Measurements from ENCODE around the gene SYTL3. TPM values are rescaled to one million over a fixed set of nuclear protein-coding genes. Genes with fewer than 3 reads are reported as not detected.

SYTL3 gene
- total and polyA plus RNA-seq, 9 of the 15 experiments (the other 6 are each of a cell fraction or from before 2014, with no cell fraction given): 0.04 to 0.46 (median 0.17) TPM; not detected in 1

DNA sequence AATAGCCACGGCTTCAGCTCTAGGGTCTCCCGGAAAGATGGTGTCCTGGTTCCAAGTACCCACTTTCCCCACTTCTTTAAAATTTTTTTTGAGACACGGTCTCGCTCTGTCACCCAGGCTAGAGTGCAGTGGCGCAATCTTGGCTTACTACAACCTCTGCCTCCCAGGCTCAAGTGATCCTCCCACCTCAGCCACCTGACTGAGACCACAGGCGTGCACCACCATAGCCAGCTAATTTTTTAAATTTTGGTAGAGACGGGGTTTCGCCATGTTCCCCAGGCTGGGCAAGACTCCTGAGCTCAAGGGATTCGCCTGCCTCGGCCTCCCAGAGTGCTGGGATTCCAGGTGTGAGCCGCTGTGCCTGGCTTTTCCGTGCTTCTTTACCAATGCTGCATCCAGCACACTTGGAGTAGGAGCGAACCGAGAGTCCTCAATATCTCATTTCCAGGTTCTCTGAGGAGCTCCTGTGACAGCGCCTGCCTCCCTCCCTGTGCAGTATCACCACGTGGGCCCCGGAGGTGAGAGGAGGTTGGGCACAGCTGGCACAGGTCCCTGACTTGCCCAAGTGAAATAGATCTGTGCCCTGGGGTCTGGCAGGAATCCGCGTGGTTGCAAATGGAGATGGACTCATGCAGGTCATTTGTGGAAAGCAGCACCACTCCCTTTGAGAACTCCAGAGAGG, 132.0 kb downstream of the SYTL3 start:
- WGBS (ENCODE audit: insufficient coverage, low coverage, missing lambda C conversion rate): 93% methylated on average over 19 of the region's 19 CpGs

More for the DNA sequence above, 132.0 kb downstream of the SYTL3 start:
- TF ChIP-seq, protein P1, sequence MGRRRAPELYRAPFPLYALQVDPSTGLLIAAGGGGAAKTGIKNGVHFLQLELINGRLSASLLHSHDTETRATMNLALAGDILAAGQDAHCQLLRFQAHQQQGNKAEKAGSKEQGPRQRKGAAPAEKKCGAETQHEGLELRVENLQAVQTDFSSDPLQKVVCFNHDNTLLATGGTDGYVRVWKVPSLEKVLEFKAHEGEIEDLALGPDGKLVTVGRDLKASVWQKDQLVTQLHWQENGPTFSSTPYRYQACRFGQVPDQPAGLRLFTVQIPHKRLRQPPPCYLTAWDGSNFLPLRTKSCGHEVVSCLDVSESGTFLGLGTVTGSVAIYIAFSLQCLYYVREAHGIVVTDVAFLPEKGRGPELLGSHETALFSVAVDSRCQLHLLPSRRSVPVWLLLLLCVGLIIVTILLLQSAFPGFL (CRISPR knock-in tag; IDR thresholded peaks at IDR 0.05): no peak
- TF ChIP-seq, protein P2, sequence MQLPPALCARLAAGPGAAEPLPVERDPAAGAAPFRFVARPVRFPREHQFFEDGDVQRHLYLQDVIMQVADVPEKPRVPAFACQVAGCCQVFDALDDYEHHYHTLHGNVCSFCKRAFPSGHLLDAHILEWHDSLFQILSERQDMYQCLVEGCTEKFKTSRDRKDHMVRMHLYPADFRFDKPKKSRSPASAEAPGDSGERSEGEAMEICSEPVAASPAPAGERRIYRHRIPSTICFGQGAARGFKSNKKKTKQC (CRISPR knock-in tag; IDR thresholded peaks at IDR 0.05): no peak
- no peak for TF ChIP-seq ETV1 (tag; conservative IDR thresholded peaks at IDR 0.05; ENCODE audit: low read depth)
- TF ChIP-seq POLR2G (IDR thresholded peaks at IDR 0.05; ENCODE audit: low read depth, low read length): 0 out of 2 replicates have a peak, but pooled peaks have one; percentile 6
- peaks cover 92% of the 10 kb centered on the region for H3K36me3 ChIP-seq (ENCODE audit: control insufficient read depth, insufficient read depth, low read length)
- peaks cover 3% of the 10 kb centered on the region for H4K20me1 ChIP-seq (replicated peaks; ENCODE audit: control insufficient read depth, insufficient read depth, low read length)
- POLR2A ChIA-PET: interaction anchor here (0.5 to 1.6 kb wide), 3 partner anchors 7 to 41 kb away, joined by 3 to 4 read pairs (median 3); no protein-coding TSS in a partner anchor
- no peak overlapping the region for H3K4me2 ChIP-seq (ENCODE audit: insufficient read depth, low read length)
- H3K27me3 ChIP-seq (ENCODE audit: control insufficient read depth in 2 of 2, insufficient read depth in 2 of 2, low read length in 2 of 2): no peaks in the 10 kb centered on the region
- no peak overlapping the region for H3K27ac ChIP-seq (ENCODE audit: extremely low read depth, low read depth, low read length)
- H3K9ac ChIP-seq (ENCODE audit: insufficient read depth in 1 of 2, low read depth in 2 of 2, low read length in 2 of 2): no peak overlapping the region
- H3K4me1 ChIP-seq (replicated peaks in 1 of 2; ENCODE audit: control insufficient read depth in 2 of 2, insufficient read depth in 2 of 2, low read length in 2 of 2): no peaks in the 10 kb centered on the region
- no peak overlapping the region for H3K4me3 ChIP-seq
- no peaks in the 10 kb centered on the region for H3K9me1 ChIP-seq (ENCODE audit: control insufficient read depth, insufficient read depth, low read length)
- H3K79me2 ChIP-seq (ENCODE audit: control insufficient read depth, insufficient read depth, low read length): no peaks in the 10 kb centered on the region
- no peak overlapping the region for H2AFZ ChIP-seq (ENCODE audit: low read depth, low read length)
- in situ Hi-C loops (cut with MboI): loop anchor here (10.0 kb wide), 1 partner anchor 323 kb away; no protein-coding TSS in a partner anchor
- no TSS peak for BruUV-seq (replicated peaks)
- intact Hi-C loops (cut with micrococcal nuclease): no loop called here
- no peaks in the 10 kb centered on the region for H3K9me3 ChIP-seq (replicated peaks; ENCODE audit: control insufficient read depth, insufficient read depth, low read depth, low read length)
- CTCF ChIA-PET (ENCODE audit: low intra/inter-chr PET ratio): no interaction called here
- DNase-seq (ENCODE audit: extremely low read depth in 1 of 4, low spot score in 3 of 4) (no peak), ATAC-seq (no peak), FAIRE-seq (no peak)

All from K562 (cell line).